Esophagus muscularis mucosa (tissue), 3 donors: ENCODE measurements around the gene KLF11.

Experiments used
- CTCF ChIP-seq, 3 experiments: fragments of 200-600 bp in 2 of 3; fragments of 450-650 bp in 1 of 3; sonication (generic) in 2 of 3; IDR thresholded peaks; one replicate each; pipeline ENCODE4 v1.5.1; 2017 to 2019; ENCODE audit warnings: antibody characterized with exemption in 3 of 3, mild to moderate bottlenecking in 2 of 3, moderate library complexity in 1 of 3
- POLR2A ChIP-seq: fragments of 450-650 bp; IDR thresholded peaks from one replicate; pipeline ENCODE4 v1.6.1; 2017; ENCODE audit warnings: antibody characterized with exemption, moderate library complexity, mild to moderate bottlenecking, low read depth

DNA sequence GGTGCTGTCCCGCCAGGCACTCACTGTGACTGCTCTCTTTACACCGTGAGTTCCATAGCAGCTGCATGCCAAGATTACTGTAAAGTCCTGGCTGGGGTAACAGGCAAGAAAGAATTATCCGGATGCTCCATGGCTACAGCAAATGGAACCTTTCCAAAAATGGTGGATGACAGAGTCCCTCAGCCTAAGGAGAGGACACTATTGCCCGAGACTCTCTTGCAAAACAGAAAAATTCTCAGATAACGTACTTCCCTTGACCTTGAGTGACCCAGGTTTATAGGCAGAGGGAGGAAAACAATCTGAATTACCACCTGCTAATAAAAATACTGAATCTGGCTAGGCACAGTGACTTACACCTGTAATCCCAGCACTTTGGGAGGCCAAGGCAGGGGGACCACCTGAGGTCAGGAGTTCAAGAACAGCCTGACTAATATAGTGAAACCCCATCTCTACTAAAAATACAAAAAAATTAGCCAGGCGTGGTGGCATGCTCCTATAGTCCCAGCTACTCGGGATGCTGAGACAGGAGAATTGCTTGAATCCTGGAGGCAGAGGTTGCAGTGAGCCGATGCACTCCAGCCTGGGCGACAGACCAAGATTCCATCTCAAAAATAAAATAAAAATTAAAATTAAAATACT is 32.3 kb downstream of the KLF11 start:
- no peak for TF ChIP-seq CTCF (IDR thresholded peaks at IDR 0.05)
- TF ChIP-seq POLR2A: no peak
